GM12872 (cell line): ENCODE data around the gene PRSS8.
A peak's percentile ranks its signal among the peaks of the same experiment; 100 is the strongest.

Source experiments
- TF ChIP-seq, protein P1 (sequence below): IDR thresholded peaks from 3 replicates; pipeline ENCODE4 v1.5.1; 2011; ENCODE audit warnings: low read depth, mild to moderate bottlenecking, low read length, moderate library complexity; ENCODE audit not compliant: insufficient read depth

Gene PRSS8

DNA sequence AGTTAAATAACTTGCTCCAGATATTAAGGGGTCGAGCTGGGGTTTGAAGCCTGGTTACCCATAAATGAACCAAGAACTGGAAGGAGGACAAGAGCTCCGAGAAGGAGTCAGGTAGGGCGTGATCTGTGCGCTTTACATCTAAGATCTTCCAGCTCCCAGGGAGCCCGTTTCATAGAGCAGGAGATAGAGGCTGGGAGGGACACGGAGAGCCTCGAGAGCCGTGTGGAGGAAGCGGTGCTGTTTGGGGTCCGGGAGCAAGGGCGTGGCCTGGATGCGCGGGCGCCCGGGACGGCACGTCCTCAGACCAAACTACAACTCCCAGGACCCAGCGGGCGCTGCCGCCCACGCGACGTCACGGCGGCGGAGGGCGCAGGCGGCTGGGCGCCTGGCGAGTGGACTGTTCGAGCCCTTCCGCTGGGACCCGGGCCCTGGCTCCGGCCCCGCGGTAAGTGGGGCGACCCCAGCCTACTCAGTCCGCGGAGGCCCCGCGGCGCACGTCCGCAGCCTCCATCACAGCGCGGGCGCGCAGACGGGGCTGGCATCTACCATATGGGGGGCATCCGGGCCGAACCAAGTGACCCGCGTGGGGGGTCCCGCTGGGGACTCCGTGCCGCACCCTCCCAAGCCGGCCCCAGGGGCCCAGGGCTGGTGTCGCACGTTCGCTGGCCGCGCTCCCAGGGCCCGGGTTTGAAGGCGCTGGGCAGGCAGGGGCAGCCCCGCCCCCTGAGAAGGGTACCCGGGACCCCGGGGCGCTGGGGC is 27.3 kb downstream of the PRSS8 start, which contains the start of gene BCKDK:
BCKDK (plus strand) TSS at position 352 of the 759 bp plus-strand sequence. CDS start 838 bp downstream, outside the sequence.
- TF ChIP-seq, protein P1, sequence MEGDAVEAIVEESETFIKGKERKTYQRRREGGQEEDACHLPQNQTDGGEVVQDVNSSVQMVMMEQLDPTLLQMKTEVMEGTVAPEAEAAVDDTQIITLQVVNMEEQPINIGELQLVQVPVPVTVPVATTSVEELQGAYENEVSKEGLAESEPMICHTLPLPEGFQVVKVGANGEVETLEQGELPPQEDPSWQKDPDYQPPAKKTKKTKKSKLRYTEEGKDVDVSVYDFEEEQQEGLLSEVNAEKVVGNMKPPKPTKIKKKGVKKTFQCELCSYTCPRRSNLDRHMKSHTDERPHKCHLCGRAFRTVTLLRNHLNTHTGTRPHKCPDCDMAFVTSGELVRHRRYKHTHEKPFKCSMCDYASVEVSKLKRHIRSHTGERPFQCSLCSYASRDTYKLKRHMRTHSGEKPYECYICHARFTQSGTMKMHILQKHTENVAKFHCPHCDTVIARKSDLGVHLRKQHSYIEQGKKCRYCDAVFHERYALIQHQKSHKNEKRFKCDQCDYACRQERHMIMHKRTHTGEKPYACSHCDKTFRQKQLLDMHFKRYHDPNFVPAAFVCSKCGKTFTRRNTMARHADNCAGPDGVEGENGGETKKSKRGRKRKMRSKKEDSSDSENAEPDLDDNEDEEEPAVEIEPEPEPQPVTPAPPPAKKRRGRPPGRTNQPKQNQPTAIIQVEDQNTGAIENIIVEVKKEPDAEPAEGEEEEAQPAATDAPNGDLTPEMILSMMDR = no peak

- TF ChIP-seq, protein P1 = no peak
Measured at GRCh38 chr16:31107465-31107867, 28.1 kb downstream of the PRSS8 start.

- TF ChIP-seq, protein P1 = no peak
Measured at GRCh38 chr16:31106509-31107464, 28.7 kb downstream of the PRSS8 start.

DNA sequence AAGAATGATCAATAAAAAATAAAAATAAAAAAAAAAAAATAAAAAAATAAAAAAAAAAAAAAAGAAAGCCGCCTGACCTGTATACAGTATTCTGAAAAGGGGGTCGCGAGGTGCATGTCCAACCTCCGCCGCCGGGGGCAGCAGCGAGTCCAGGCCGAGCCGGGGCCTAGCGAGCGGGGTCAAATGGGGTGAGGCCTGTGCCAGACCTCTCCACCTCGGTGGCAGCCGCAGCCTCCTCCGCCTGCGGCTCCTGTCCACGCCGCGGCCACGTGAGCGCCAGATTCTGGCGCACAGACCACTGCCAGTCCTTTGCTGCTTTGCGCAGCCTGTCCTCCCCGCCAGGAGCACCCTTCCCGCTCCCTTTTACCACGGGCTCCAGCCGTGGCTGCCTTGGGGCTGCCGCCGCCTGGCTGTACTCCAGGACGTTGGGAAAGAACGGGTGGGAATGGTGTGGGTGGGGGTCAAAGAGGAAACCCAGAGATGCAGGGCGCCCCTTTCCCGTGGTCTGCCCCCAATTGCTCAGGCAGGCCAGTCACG is 29.8 kb downstream of the PRSS8 start:
- TF ChIP-seq, protein P1 = peak; percentile 83

DNA sequence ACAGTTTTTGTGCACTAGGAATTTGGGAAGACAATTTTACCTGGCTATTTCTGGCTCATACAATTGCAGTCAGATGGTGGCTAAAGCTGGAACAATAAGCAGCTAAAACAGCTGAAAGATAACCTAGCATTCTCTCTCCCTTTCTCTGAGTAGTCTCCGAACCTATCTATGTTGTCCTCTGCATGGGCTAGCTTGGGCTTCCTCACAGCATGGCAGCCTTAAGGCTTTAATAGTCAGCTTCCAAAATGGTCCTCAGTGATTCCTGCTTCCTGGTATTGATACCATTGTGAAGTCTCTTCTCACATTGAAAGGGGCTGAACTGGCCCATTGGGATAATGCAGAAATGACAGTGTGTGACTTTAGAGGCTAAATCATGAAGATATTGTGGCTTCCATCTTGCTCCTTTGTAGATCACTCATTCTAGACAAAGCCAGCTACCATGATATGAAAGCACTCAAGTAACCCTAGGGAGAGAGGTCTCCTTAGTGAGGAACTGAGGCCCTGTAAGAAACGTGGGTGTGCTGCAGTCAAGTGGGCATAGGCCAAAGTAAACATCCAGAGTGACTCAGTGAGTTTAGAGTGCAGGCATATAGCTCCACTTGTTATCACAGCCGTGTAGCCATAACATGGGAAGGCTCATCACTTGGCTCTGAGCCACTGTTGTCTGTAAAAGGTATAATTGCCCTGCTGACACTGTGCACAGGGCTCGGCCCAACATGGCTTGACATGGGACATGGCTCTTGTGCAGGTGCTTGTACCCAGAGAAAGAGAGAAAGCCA is 35.5 kb downstream of the PRSS8 start:
- TF ChIP-seq, protein P1 = no peak

DNA sequence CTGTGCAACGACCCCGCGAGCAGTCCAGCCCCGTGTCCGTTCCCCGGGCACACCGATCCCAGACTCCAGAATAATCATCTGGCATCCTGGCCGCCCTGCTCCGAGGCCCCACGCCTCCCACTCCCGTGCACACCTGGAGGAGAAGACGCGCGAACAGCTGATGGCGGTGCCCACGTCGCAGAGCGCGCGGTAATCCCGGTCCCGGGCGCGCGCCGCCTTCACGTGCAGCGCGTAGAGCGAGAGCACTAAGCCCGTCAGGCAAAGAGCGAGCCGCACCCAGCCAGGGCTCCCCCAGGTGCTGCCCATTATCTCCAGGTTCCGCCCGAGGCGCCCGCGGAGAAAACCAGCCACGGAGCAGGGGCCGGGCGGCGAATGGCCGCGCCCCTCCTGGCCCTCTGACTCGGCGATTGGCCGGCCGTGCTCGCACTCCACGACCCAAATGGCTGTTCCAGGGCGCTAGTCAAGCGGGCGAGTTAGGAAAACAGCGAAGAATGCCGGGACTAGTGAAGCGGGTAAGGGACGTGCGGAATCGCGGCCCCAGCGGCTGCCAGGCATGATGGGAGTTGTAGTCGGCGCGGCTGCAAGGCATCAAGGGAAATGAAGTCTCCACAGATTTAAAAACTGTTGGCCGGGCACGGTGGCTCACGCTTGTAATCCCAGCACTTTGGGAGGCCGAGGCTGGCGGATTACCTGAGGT is 41.0 kb downstream of the PRSS8 start, which contains the start of gene VKORC1:
VKORC1 (minus strand) TSS at position 374 of the 697 bp plus-strand sequence; CDS start at position 306, 68 bp downstream.
- TF ChIP-seq, protein P1 = no peak
